WI38 (cell line): Measurements from ENCODE around the gene GLT6D1.

Experiments
- H3K4me3 ChIP-seq: 2 replicates; pipeline ENCODE4 v1.5.1; 2011; ENCODE audit warnings: low read depth, mild to moderate bottlenecking, control low read depth, low read length
- TF ChIP-seq, protein P1 (sequence below): IDR thresholded peaks from 2 replicates; pipeline ENCODE4 v1.5.1; 2012; ENCODE audit warnings: low read depth, mild to moderate bottlenecking, control low read depth, low read length

Gene GLT6D1

DNA sequence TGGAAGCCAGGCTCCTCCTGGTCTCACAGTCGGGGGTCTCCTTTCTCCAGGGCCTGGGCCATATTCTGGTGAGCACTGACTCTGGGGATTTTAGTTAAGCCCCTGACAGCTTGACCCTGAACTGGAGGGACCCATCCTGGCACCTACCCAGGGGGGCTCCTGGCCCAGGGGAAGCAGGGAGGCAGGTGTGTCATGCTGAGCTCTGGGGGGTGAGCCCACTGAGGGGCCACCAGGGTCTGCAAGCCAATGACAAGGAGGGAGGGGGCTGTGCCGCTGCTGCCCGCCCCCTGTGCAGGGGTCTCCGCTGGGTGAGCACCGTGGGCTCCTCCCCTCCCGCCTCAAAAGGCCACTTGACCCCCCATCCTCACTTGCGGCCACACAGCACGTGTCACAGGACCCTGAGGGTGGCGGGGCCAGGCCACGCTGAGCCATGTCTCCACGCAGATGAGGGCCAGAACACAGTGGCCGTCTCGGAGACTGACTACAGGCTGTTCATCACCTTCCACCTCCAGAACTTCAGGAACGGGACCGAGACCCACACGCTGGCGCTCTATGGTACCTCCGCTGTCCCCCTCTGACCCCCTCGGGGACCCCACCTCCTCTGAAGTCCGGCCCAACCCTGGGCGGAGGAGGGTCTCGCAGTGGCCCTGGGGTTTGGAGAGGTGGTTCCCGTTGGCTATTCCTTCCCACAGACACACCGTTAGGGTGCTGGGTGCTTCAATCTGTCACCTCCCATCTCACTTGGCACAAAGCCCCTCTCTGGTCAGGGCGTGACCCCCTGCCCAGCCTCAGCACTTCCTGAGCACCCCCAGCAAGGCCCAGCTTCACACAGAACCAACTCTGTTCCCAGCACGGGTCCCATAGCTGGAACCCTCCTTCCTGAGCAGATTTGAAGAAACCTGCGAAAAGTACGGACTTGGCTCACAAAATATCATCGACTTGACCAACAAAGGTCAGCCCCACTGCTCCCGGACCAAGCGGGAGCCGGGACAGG, 25.8 kb upstream of the GLT6D1 start:
- no peak overlapping the region for H3K4me3 ChIP-seq
- TF ChIP-seq, protein P1, sequence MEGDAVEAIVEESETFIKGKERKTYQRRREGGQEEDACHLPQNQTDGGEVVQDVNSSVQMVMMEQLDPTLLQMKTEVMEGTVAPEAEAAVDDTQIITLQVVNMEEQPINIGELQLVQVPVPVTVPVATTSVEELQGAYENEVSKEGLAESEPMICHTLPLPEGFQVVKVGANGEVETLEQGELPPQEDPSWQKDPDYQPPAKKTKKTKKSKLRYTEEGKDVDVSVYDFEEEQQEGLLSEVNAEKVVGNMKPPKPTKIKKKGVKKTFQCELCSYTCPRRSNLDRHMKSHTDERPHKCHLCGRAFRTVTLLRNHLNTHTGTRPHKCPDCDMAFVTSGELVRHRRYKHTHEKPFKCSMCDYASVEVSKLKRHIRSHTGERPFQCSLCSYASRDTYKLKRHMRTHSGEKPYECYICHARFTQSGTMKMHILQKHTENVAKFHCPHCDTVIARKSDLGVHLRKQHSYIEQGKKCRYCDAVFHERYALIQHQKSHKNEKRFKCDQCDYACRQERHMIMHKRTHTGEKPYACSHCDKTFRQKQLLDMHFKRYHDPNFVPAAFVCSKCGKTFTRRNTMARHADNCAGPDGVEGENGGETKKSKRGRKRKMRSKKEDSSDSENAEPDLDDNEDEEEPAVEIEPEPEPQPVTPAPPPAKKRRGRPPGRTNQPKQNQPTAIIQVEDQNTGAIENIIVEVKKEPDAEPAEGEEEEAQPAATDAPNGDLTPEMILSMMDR = no peak

DNA sequence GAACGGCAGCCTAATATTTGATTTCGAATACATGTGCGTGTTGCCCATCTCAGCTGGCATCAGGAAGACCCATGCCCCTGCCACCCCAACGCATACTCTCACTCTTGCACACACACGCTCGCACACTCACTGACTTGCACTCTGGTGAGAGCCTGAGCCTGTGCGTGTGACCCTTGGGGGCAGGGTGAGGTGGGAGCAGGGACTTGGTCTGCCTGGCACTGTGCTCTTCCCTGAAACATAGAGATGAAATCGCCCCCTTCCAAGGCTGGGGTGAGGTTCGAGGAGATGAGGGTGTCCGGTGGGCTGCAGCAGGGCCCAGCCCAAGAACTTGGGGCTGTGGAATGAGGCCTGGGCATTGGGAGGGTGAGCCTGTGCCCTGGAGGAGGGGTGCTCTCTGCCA, 24.9 kb upstream of the GLT6D1 start:
- TF ChIP-seq, protein P1 = no peak
- H3K4me3 ChIP-seq = no peak overlapping the region

DNA sequence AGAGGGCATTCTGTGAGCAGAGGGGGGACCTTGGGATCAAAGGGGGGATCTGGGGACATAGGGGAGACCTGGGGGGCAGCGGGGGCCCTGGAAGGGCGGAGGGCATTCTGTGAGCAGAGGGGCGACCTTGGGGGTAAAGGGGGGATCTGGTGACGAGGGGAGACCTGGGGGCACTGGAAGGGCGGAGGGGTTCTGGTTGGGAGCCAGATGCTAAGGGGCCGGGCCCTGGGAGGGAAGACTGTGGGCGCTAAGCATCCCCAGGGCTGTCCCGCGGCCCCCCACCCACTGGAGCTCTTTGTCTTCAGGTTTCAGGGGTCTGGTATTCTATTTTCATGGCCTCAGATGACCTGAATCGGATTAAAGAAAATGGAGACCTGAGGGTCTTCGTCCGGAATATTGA, 24.5 kb upstream of the GLT6D1 start:
- TF ChIP-seq, protein P1 = no peak
- no peak overlapping the region for H3K4me3 ChIP-seq

DNA sequence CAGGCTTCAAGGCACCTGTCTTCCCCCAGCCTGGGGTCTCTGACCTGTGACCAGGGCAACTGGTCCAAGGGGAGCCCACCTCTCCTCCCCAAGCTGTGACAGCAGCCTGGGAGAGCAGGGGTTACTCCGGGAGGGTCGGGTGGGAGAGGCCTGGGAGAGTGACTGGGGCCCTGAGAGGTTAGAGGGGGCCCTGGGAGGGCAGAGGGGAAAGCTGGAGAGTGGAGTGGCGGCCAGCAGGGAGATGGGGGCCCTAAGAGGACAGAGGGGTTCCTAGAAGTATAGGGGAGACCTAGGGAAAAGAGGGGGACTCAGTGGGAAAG, 24.1 kb upstream of the GLT6D1 start:
- no peak overlapping the region for H3K4me3 ChIP-seq
- TF ChIP-seq, protein P1 = no peak

DNA sequence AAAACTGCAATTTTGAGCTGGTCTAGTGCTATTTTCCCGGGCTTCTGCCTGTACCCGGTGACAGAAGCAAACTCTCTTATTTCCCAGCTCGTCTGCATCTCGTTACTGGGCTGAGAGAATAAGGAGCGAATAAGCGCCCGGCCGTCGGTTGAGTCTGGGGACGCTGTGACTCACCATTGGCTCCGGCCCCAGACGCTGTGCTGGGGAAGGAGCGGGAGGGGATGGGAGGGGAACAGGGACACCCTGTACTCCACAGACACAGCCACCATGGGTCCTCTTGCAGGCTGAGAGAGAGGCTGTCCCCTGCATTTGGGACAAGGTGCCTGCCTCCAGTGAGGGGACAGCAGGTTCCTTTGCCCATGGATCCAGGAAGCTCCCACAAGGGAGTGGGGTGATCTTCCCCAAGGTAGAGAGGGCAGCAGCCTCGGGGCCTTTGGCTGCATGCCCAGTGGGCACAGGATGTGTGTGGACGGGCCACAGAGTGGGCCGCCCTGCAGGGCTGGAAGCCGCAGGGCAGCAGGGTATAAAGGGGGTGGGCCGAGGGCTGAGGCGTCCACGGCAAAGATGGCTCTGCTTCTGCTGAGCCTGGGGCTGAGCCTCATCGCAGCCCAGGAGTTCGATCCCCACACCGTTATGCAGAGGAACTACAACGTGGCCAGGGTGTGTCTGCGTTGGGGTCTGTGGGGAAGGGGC, 23.6 kb upstream of the GLT6D1 start, which contains the start of gene LCN9:
TSS of gene LCN9 (plus strand) at position 552 of the 693 bp plus-strand sequence. CDS start at position 565, 13 bp downstream.
- TF ChIP-seq, protein P1 = no peak
- H3K4me3 ChIP-seq = no peak within 1 kb of the TSS

DNA sequence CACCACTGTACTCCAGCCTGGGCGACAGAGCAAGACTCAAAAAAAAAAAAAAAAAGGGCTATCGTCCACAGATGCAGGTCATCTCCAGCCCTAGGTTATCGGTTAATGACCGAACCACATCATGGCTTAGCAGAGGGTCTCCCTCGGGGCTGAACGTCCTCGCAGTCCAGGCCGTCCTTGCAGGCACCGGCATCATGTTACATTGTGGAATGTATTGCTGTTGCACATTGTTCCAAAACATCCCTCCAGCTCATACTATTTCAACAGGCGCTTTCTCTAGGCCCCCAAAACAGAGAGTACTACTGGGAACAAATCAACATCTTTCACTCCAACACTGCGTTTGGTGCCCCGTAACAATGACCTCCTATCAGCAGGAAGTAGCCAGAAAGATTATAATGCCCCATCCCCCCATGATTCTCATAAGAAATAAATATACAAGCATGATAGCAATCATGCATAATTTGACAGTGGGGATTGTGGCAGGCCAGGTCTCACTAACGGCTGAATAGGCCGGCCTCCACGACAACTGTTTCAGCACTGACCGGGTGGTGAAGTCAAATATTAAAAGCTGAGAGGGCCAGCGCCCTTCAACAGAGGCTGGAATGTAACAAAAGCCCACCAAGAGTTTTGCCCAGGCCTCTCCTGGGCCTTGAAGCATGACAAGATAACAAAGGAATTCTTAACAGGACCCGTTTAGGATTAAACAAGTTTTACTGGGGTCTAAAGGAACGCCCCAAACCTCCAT, 22.6 kb upstream of the GLT6D1 start:
- TF ChIP-seq, protein P1 = no peak
- H3K4me3 ChIP-seq = no peak overlapping the region
